HG02840 (cell line): Measurements from ENCODE around the gene PRKN.

Experiments used
- ATAC-seq: cut with Tn5 transposase; IDR thresholded peaks from one replicate; pipeline ENCODE4 v1.9.1; 2021; ENCODE audit warnings: mild to moderate bottlenecking, moderate library complexity, moderate number of reproducible peaks; ENCODE audit not compliant: unreplicated experiment, low FRiP score

Gene PRKN

DNA sequence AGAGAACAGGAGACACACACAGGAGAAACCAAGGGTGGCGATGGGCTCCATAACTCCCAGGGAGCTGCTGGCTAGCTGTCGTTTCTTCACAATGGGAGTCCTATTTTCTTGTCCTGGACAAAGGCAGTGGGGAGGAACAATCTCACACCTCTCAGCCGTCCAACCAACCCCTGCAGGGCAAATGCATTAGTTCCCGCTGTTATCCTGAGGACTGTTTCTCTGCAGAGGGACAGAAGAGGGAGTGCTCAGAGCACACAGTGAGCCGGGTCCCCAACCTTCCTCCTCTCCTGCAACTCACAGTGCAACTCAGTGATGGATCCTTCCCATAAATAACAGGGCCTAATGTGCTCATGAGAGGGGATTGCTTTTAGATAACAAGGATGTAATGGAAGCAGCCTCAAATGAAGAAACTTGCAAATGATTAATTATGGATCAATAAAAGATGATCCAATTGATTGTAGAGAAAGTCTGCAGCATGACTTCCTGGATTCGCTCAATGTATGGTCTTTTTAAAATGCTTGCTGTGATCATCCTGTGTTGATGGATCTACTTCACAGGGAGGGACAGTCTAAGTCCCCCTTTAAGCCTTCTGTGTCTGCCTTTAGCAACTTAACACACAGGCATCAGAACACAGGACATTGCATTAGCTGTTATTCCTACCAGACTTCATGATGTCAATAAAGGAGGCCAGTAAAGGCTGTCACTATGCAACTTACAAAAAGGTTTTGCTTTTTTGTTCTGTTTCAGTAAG lies 1000.3 kb downstream of the PRKN start:
- no peak for ATAC-seq

DNA sequence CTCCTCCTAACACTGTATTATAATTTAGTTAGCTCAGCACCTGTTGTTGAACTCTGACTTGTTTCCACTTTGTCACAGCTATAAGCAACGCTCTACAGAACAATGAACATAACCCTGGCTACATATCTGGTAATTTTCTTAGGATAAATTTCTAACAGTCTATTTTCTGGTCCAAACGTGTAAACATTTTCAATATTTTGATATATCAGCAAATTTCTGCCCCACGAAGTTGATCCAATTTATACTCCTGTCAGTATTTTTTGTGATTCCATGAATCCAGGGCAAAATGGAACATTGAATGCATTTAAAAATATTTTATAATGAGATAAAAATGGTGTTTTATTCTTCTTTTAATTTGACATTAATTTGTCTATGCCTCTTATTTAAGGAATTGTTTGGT lies 1005.2 kb downstream of the PRKN start:
- no peak for ATAC-seq

DNA sequence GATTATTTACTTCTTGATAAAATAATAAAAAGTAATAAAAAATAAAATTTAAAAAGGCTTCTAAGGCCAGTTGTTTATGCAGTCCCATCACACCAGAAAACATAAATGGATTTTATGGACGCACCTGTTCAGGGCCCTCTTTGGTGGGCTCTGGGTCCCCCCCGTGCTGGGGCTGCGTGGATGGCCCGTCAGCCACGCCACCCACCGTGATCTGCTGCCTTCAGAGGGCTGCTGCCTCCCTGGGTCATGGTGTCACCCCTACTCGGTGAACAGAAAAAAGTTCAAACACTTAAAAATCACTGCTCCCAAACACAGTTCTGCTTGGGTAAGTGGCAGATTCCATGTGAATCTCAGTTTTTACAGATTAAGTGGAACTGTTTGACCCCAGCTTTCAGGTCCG lies 1006.1 kb downstream of the PRKN start:
- ATAC-seq: no peak

DNA sequence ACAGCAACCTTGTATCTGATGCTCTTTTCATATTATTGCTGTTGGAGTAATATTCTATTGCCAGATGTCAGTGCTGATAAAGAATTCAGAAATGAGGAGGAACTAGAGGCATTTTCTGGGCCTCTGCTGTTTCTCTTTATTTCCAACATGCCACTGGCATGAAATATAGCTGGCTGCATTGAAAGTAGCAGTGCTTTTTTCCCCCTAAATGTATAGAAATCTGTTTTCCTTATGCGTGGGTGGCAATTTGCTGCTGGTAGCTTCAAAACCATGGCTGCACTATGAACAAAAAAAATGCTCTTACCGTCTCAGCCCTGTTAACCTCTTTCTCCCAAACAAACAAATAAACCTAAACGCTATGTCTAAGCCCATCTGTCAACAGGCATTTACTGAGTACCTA lies 1011.4 kb downstream of the PRKN start:
- no peak for ATAC-seq

DNA sequence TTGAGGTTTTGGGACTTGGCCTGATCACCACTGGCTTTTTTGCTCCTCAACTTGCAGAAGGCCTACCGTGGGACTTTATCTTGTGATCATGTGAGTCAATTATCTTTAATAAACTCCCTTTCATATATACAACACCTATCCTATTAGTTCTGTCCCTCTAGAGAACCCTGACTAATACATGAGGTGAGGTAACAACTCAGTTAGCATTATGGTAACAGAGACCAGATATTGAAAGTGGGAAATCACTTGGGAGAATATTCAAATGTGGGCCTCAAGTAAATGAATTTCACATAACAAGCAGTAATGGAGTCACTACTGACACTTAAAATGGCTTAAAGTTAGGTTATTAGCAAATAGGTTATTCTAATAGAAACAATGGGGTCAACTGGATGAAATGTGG lies 1015.6 kb downstream of the PRKN start:
- ATAC-seq: no peak

DNA sequence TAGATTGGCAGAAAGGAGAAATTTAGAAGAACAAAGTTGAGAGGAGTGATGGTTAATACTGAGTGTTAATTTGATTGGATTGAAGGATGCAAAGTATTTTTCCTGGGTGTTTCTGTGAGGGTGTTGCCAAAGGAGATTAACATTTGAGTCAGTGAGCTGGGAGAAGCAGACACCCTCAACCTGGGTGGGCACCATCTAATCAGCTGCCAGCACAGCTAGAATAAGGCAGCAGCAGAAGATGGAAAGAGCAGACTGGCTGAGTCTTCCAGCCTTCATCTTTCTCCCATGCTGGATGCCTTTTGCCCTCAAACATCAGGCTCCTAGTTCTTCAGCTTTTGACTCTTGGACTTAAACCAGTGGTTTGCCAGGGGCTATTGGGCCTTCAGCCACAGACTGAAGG lies 1016.1 kb downstream of the PRKN start:
- ATAC-seq: no peak

DNA sequence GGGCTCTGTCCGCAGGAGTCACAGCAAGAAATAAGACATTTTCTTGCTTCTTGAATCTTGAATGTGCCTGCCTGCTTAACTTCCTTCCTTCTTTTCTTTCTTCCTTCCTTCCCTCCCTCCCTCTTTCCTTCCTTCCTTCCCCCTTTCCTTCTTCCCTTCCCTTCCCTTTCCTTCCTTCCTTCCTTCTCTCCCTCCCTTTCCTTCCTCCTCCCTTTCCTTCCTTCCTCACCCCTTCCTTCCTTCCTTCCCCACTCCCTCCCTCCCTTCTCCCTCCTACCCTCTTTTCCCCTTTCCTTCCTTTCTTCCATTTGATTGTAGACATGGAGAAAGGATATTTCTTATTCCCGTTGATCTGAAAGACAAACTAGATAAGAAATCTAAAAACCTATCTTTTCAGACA lies 1016.9 kb downstream of the PRKN start:
- no peak for ATAC-seq

DNA sequence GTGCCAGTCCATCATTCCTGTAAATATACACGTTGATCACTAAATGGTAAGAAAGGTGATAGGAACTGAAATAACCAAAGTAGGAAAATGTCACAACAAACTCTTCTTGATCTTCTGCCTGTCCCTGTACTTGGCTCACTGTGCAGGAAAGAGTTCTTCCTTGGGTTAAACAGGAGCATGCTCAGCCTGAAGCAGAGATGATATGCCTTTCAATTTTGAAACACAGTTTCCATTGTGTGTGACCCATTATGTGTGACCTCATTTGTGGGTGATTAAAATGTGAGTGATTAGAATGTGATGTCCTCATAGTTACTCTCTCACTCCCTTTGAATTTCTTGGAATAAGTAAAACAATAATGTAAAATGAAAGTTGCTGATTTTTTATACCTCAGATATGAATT lies 1026.5 kb downstream of the PRKN start:
- no peak for ATAC-seq

DNA sequence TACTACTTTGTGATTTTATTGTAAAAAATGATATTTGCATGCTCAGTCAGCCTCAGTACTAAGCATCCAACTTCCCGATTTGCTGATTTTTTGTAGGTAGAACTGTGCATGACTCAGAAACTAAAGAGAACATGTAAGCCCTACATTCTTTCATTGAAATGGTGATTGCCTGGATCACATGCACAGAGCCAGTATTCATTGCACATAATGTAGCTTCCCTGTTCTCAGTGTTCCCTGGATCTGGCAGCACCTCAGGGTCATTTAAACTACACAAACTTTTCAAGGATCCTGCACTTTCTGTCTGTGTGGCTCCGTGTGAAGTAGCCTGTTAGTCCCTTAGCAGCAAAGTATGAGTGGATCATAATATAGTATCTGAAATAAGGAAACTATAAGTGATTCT lies 1030.8 kb downstream of the PRKN start:
- no peak for ATAC-seq

DNA sequence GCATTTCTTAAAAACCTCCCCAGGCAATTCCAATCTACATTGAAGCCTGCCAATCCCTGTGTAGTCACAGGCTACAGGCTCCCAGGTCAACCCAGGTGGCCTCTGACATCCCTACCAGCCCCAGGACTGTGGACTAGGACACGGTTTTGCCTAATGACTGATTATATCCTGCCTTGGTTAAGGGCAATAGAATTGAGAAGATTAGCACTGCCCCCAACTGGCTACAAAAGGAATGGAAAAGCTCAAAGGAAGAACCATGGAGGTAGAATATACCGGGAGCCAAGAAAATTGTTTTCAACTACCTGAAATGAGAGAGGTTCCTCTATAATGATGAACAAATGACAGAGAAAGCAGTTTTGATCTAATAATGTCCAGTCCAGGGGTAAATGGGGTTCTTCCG lies 1032.6 kb downstream of the PRKN start:
- no peak for ATAC-seq

DNA sequence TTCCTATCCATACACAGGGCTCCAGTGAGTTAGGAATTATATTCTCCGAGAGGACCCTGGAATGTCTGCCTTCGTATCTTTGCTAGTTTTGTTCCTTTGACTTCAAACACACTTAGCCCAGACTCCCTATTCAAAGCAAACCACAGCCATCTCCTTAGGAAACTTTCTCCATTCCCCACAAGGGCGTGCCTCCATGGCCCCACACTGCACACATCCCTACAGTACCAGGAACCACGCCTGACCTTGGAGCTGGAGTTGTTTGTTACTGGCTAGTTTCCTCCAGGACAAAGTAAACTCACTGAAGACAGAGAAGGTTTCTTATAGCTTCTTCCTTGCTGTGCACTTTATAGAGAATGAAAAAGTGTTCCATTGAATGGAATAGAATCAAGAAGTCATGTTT lies 1040.9 kb downstream of the PRKN start:
- ATAC-seq: no peak

DNA sequence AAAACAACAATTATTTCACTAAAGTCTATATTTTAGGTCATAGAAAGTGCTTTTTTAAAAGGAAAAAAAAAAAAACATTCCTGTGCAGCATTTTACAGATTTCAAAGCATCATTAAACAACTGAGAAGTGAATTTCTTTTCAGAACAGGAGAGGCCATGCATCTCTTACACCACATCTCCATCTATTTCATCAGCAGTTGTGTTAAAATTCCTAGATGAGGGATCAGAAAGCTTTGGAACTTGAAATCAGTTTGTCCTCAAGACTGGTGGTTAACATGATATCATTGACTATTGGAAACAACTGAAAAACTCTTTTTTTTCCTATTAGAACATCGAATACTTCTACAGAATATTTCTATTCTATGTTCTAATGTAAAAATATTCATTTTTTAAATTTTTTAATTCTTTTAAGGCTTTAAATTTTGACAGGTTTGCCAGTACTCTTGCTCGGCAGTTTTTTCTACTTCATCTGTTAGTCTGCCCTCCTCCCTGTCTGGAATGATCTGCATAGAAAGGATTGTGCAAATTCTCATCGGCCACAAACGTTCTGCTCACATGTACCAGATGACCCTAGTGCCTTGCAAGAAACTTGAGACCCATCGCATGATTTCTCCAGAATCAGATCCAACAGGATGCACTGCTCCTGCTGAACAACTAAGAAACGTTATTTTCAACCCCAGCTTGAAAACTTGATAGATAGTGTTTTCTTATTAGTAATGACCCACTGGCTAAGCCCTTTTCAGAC lies 1042.7 kb downstream of the PRKN start:
- ATAC-seq: no peak

DNA sequence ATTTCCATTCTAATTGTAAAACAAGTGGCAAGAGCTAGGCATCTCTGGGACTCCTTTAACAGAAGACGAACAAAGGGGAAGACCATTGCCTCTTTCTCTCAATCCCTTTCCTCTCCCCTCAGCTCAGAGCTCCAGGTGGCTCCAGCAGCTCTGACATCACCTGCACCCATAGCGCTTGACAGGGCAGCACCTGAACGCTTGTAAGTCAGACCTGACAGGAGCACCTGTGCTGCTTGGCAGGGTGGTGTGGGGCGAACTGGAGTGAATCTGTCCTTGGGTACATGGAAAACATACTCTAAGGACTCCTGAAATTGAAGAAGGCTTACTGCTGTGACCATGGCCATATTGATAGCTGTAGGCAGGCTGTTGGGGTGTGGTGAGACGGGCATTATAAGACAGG lies 1044.2 kb downstream of the PRKN start:
- no peak for ATAC-seq

DNA sequence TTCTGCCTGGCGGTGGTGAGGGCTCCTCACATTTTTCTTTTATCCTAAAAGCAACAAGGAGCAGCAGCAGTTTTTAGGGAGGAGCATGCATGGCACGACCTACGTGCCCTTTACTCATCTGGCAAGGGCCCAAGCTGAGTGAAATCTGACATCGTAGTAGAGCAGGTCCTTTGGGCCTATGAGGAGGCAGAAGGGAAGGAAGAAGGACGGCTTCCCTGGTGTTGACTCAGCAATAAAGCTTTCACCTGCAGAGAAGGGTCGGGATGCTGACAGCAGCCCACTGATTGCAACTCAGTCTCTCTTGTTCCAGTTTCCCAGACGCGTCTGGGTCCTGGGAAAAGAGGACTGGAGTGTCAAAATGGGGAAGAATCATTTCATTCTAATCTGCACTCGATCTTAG lies 1044.6 kb downstream of the PRKN start:
- no peak for ATAC-seq

DNA sequence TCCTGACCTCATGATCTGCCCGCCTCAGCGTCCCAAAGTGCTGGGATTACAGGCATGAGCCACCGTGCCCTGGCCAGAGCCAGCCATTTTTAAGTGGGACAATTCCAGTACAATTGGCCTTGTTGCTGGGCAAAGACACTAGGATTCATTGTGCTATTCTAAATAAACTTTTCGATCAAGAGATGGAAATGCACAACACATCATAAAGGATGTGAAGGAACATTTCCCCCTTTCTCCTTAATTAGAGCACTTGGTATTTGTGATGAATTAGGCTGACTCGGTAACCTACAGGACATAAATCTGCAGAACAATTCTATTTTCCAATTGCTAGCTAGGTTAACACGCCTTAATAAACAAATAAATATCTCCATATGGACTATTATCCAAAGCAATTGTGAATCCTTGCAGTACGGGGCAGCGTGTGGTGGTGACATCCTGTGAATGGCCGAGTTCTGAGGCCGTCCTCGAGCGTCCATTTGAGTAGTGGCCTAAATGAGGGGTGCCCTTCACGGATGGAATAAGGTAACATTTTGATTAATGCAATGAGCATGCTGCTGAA lies 1047.5 kb downstream of the PRKN start:
- ATAC-seq: no peak

DNA sequence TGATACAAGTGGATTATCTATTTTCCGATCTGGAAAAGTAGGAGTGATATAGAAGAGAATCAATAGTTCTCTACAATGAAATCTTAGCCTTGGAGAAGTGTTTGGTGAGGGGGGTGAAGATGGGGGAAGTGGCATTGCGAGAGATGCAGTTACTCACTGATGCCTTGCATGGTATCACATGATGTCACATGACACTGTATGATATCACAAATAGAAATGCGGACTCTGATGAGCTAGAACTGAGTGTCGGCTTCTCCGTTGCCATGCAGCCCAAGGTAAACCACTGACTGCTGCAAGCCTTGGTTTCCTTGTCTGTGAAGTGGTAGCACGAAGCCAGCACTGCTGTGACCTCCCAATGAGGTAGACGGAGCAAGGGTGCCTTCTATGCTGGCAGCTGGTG lies 1050.4 kb downstream of the PRKN start:
- ATAC-seq: no peak

DNA sequence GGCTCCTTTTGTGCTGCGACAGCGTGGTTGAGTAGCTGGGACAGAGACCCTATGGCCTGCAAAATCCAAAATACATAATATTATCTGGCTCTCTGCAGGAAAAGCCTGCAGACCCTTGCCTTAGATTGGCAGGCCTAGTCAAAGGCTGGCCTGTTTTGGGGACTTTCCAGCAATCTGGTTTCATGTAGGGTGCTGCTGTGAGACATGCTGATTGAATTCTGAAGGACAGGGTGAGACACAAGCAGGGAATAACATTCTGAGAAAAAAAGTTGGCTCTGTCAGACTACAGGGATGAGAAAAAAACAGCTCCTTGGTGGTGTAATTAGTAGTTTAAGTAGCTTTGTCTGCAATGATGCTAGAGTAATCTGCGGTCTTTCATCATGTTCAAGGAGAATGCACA lies 1051.0 kb downstream of the PRKN start:
- no peak for ATAC-seq

DNA sequence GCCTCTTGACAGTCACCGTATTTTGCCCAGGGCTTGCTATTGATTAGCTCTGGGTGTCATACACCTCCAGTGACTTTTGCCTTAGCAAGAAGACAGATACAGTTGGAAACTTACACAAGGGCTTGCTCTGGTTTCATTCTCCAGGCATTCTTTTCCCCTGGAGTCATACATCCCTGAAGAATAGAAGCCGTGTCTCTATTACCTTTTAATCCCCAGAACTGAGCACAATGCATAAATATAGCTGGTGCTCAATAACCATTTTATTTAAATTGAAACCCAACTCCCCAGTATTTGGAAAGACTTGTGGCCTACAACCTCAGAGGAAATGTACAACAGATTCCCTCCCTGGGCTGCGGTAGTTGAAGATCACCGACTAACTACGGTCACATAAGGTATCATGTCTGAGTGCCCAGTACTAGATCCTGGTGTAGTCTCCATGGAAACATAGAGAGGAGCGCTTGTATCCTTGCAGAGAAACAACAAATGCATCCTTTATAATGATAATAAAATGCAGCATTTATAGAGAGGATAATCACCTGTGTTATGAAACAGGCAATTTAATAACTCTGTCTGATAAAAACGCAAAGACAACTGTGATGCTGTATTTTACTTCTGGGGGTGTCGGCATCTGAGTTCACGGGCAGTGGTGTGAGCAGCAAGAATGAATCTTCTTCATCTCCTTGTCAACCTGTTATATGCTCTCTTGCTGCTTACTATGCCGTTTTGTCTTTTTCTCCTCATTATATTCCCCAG lies 1052.5 kb downstream of the PRKN start:
- ATAC-seq: no peak

DNA sequence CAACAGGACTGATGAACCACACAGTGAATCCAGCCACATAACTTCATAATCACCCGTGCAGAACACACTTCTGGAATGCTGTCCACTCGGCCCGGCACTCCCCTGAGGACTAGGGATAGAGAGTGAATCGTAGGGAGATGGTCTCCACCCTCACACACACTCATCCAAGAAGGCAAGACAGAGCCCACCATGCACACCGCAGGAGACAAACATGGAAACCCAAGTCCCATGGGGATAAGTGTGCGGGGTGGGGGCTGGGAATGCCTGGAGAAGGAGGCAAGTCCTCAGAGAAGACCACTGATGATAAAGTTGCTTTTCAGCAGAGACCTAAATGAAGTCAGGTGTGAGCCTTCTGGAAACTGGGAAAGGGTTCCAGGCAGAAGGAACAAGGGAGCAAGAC lies 1054.5 kb downstream of the PRKN start:
- no peak for ATAC-seq

DNA sequence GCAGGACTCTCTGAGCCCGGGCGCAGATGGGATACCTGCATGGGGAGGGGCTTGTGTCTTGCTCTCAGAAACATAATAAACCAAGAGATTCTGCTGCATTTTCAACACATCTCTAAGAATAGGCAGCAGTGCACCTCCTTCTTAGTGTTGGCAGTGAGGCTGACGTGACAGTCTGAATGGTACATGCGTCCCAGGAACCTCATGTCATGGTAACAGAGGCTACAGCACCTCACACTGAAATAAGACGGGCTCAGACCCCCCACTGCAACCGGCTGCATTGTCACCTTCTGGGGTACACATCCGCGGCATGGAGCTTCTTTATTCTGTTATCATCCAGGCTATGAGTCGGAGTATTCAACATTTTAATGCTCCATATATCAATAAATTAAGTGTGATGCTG lies 1056.4 kb downstream of the PRKN start:
- no peak for ATAC-seq

DNA sequence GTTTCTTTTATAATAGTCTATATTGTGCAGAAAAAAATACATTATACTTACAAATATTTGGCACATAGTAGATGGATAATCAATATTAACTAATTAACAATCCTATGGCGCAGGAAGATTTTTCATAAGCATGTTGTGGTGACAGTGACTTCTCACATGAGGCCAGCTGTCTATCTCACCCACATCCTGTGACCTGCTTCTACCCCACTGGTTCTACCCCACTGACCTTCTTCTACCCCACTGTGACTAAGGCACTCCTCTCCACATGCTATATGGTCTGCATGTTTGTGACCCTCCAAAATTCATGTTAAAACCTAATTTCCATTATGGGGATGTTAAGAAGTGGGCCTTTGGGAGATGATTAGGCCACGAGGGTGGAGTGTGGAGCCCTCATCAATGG lies 1058.9 kb downstream of the PRKN start:
- no peak for ATAC-seq
